HUES48 (cell line): ENCODE results near the gene EIF5AL1.
"Not testable (repeated sequence)": the region's sequence is repeated elsewhere in the genome, so short reads cannot be mapped to it uniquely, and the experiment has no call there.

Experiments
- H3K27ac ChIP-seq: one replicate; pipeline ENCODE4 v1.7.0; 2013; ENCODE audit warnings: low read depth, low read length, inconsistent platforms
- H3K27me3 ChIP-seq: 2 replicates; pipeline ENCODE4 v1.6.1; 2013; ENCODE audit warnings: mild to moderate bottlenecking, low read length; ENCODE audit not compliant: control insufficient read depth, insufficient read depth
- H3K36me3 ChIP-seq: 2 replicates; pipeline ENCODE4 v1.6.1; 2013; ENCODE audit warnings: low read length; ENCODE audit not compliant: control insufficient read depth, insufficient read depth
- H3K4me1 ChIP-seq: 2 replicates; pipeline ENCODE4 v1.6.1; 2013; ENCODE audit warnings: mild to moderate bottlenecking, low read length; ENCODE audit not compliant: control insufficient read depth, insufficient read depth
- H3K4me3 ChIP-seq: 2 replicates; pipeline ENCODE4 v1.5.1; 2013; ENCODE audit warnings: mild to moderate bottlenecking, low read depth, low read length
- H3K9ac ChIP-seq: 2 replicates; pipeline ENCODE4 v1.6.1; 2013; ENCODE audit warnings: mild to moderate bottlenecking, low read depth, low read length, moderate library complexity
- H3K9me3 ChIP-seq: 2 replicates; pipeline ENCODE4 v1.6.1; 2013; ENCODE audit warnings: low read length; ENCODE audit not compliant: control insufficient read depth, insufficient read depth

Gene EIF5AL1

DNA sequence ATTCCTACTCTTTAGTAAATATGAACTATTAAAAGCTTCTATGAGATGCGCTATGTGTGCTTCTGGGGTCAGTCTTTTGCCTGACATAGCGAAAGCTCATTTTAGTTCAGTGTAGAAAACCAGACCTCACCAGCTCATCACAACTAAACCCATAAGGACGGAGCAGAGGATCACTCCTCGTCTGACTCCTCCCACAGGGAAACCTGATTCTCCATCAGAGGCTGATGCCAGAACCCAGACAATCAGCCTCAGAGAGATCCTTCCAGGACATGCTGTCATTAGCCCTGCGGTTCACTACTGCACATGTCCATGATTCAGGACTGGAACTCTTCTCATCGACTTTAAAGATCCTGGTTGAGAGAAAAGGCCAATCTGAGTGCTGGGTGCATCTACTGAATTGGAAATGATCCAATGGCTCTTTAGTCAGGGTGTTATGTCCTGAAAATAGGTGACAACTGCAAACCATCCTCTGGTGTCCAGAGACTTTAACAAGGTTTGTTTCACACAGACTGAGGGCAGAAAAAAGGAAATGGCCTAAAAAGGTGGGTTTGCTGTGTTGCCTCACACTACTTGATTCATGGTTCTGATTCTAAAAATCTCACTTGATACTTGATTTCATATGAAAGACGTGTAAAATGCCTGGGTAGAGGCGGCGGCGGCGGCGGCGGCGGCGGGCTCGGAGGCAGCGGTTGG lies at the start of gene EIF5AL1:
EIF5AL1 (plus strand) TSS at position 643 of the 693 bp plus-strand sequence. CDS start 117 bp downstream, outside the sequence.
- not testable (repeated sequence) for H3K4me3 ChIP-seq, H3K9ac ChIP-seq, H3K27me3 ChIP-seq, H3K36me3 ChIP-seq, H3K9me3 ChIP-seq, H3K4me1 ChIP-seq, H3K27ac ChIP-seq

DNA sequence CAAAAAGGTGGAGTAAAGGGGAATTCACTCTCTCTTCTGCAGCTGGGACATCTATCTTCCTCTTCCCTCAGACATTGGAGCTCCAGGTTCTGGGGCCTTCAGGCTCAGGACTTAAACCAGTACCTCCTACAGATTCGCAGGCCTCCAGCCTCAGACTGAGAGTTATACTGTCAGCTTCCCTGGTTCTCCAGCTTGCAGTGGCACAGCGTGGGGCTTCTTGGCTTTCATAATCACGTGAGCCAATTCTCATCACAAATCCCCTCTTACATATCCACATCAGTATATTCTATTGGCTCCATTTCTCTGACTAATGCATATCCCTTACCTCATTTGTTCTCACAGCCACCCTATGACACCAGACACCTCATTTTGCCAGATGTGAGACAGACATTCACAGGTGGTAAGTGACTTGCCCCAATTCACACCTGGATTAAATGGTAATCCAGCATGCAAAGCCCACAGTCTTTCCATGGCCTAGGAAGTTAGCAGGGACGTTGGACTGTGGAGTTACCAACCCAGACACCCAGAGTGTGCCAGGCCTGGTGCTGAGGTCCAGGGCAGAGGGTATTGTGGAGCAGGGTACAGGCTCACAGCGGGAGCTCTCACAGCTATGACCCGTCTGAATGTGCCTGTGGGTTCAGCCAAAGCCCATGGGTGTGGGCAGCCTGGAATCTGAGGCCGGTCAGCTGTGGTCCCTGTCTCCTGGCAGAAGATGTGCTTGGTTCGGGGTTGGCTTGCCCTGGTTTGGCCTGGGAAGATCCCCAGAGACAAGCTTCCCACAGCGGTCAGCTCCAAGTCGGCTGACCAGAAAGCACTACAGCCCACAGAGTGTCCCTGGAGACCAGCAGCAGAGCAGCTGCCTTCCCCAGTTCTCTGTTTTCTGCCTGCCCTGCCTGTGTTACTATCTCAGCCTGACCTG lies 48.5 kb upstream of the EIF5AL1 start:
- Histone ChIP-seq H3K27ac (no peak overlapping the region), H3K4me1 (no peaks in the 10 kb centered on the region), H3K9me3 (no peaks in the 10 kb centered on the region), H3K4me3 (no peak overlapping the region), H3K36me3 (no peaks in the 10 kb centered on the region), H3K9ac (no peak overlapping the region), H3K27me3 (no peaks in the 10 kb centered on the region)

DNA sequence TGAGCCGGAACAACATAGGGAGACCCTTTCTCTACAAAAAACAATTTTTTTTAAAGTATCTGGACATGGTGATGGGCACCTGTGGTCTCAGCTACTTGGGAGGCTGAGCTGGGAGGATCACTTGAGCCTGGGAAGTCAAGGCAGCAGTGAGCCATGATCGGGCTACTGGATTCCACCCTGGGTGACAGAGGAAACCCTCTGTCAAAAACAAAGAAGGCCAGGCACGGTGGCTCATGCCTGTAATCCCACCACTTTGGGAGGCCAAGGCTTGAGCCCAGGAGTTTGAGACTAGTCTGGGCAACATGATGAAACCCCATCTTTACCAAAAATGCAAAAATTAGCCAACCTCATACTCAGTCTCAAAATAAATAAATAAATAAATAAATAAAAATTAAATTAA lies 47.0 kb upstream of the EIF5AL1 start:
- H3K27ac ChIP-seq: no peak overlapping the region
- no peaks in the 10 kb centered on the region for H3K27me3 ChIP-seq
- no peak overlapping the region for H3K4me3 ChIP-seq
- no peaks in the 10 kb centered on the region for H3K4me1 ChIP-seq
- H3K9me3 ChIP-seq: no peaks in the 10 kb centered on the region
- no peaks in the 10 kb centered on the region for H3K36me3 ChIP-seq
- H3K9ac ChIP-seq: no peak overlapping the region

DNA sequence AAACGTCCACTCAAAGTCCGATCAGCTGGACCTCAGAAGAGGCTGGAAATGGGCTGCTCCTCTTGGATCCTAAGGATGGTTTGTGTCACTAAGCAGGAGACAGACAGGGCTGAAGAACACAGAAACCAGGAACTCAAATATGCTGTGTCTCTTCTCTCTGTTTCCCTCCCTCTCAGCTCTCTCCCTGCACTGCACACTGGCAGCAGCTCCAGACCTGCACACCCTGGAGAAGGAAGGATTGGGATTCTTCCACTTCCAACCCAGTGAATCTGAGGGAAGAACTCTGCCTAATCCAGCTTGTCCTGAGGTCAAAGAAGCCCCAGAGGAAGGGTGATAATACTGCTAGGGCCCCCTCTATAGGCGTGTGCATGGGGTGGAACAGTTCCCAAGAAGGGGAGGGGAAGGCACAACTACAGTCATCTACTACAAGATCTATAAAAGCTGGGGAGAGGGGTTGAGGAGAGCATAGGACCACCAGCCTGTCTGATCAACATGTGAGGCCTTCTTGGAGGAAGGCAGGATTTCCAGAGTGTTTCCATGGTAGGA lies 44.2 kb upstream of the EIF5AL1 start:
- Histone ChIP-seq H3K4me1 (no peaks in the 10 kb centered on the region), H3K4me3 (no peak overlapping the region), H3K9me3 (no peaks in the 10 kb centered on the region), H3K9ac (no peak overlapping the region), H3K27me3 (no peaks in the 10 kb centered on the region; the same call in 1 of the 2 replicates), H3K36me3 (no peaks in the 10 kb centered on the region), H3K27ac (no peak overlapping the region)

DNA sequence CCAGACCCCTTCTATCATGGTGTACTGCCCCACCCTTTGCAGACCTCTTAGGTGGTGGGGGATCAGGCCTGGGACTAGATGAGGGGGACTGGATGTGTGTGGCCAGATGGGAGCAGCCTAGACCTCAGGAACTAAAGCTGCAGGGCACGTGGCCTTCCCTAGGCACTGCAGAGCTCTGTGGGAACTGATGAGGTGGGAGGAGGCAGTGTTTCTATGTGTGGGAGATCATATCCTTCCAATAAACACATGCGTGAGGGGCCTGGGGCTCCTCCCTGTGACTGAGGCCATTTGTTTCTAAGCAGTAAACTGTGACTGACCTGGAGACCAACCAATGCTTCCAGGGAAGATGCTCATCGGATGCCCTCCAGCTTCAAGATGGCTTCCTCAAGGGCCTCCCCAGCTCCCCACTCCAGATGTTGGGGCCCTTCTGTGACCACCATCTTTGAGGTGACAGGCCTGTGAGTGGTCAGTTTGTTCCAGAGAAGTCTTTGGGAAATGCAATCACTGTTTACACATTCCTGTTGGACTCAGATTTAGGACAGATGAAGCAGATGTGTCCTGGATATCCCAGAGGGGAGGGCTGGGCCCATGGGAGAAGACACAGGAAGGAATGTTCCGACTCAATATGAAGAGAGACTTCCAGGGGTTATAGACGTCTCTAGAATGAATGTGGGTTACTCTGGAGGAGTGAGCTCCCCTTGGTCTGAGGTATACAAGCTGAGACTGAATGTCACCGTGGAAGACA lies 43.3 kb upstream of the EIF5AL1 start:
- Histone ChIP-seq H3K4me3 (no peak overlapping the region), H3K9me3 (no peaks in the 10 kb centered on the region), H3K9ac (no peak overlapping the region), H3K36me3 (no peaks in the 10 kb centered on the region), H3K27me3 (no peaks in the 10 kb centered on the region; the same call in 1 of the 2 replicates), H3K4me1 (no peaks in the 10 kb centered on the region), H3K27ac (no peak overlapping the region)

DNA sequence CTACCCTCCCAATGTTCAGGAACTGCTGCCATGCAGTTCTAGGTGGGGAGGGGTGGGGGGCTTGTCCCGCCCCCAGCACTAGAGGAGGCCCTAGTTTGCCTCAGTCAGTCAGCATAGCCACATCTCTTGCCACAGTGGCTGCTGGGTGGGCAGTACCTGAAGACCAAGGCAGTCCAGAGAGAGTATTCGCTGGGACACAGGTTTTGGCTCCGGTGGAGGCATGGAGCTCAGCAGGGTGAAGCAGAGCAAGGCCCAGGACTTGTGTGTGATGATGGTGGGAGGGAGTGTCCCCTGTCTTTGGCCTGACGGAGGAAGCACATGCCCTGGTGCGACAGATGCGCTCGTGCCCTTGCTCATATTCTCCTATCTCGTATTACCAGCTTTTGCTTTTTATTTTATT lies 42.2 kb upstream of the EIF5AL1 start:
- Histone ChIP-seq H3K9ac (no peak overlapping the region), H3K4me3 (no peak overlapping the region), H3K27ac (no peak overlapping the region), H3K4me1 (no peaks in the 10 kb centered on the region), H3K9me3 (no peaks in the 10 kb centered on the region), H3K27me3 (no peaks in the 10 kb centered on the region; the same call in 1 of the 2 replicates), H3K36me3 (no peaks in the 10 kb centered on the region)

DNA sequence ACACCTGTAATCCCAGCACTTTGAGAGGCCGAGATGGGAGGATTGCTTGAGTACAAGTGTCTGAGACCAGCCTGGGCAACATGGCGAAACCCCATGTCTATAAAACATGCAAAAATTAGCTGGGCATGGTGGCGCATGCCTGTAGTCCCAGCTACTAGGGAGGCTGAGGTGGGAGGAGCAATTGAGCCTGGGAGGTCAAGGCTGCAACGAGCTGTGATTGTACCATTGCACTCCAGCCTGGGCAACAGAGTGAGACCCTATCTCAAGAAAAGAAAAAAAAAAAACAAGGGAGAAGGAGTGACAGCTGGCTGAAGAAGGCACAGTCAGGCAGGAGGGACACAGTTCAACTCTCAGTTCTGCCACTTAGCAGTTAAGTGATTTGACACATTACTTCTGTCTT lies 40.6 kb upstream of the EIF5AL1 start:
- H3K9ac ChIP-seq: no peak overlapping the region
- no peaks in the 10 kb centered on the region; the same call in 1 of the 2 replicates for H3K27me3 ChIP-seq
- H3K36me3 ChIP-seq: no peaks in the 10 kb centered on the region
- no peaks in the 10 kb centered on the region for H3K4me1 ChIP-seq
- no peaks in the 10 kb centered on the region for H3K9me3 ChIP-seq
- H3K27ac ChIP-seq: no peak overlapping the region
- H3K4me3 ChIP-seq: no peak overlapping the region

DNA sequence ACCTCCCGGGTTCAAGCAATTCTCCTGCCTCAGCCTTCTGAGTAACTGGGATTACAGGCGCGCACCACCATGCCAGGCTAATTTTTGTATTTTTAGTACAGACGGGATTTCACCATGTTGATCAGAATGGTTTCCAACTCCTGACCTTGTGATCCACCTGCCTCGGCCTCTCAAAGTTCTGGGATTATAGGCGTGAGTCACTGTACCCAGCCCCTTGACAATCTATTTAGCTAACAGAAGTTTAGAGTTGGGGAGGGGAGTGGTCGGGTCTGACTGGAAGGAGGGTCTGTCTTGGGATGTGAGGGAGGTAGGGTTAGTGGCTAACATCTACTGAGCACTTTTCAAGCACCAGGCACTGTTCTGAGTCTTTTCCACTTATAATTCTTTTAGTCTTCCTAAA lies 39.9 kb upstream of the EIF5AL1 start:
- Histone ChIP-seq H3K9me3 (no peaks in the 10 kb centered on the region), H3K9ac (no peak overlapping the region), H3K4me3 (no peak overlapping the region), H3K36me3 (no peaks in the 10 kb centered on the region), H3K27me3 (no peaks in the 10 kb centered on the region; the same call in 1 of the 2 replicates), H3K4me1 (no peaks in the 10 kb centered on the region), H3K27ac (no peak overlapping the region)

DNA sequence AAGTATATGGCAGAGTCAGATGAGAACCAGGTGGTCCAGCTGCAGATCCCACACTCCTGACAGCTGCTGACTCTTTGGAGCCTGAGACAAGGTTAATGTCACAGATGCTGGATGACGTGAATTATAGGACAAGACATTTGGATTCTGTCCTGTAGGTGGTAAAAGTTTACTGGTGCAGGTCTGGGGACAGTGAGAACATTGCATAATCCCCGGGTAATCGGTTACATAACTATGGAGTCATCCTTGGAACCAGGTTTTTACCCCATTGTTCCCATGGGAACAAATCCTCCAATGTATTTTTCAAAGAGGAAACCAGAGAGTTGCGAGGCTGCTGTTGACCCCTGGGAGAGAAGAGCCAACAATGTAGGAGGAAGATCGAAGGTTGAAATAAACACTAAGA lies 39.4 kb upstream of the EIF5AL1 start:
- Histone ChIP-seq H3K4me3 (no peak overlapping the region), H3K27me3 (no peaks in the 10 kb centered on the region; the same call in 1 of the 2 replicates), H3K4me1 (no peaks in the 10 kb centered on the region), H3K27ac (no peak overlapping the region), H3K9ac (no peak overlapping the region), H3K9me3 (no peaks in the 10 kb centered on the region), H3K36me3 (no peaks in the 10 kb centered on the region)

DNA sequence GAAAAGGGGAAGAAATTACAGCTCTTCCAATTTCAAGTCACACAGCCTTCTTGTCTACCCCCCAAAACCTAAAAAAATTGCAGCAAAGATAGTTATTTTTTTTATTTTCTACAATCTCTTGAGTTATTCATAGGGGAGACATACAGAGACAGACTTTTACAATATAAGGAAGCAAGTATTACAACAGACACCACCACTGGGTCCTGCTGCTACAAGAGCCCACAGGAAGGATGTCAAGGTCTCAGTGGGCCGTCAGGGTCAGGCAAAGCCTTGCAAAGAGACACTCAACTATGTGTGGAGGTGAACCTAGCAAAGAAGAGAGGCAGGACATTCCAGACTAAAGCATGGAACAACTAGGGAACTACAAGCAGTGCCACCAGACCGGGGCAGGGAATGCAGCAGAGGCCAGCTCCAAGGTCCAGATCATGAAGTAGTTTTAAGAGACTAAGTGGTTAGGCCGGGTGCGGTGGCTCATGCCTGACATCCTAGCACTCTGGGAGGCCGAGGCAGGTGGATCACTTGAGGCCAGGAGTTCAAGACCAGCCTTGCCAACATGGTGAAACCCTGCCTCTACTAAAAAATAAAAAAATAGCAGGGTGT lies 38.7 kb upstream of the EIF5AL1 start:
- H3K36me3 ChIP-seq: no peaks in the 10 kb centered on the region
- no peak overlapping the region for H3K9ac ChIP-seq
- H3K4me3 ChIP-seq: no peak overlapping the region
- H3K27me3 ChIP-seq: no peaks in the 10 kb centered on the region; the same call in 1 of the 2 replicates
- no peaks in the 10 kb centered on the region for H3K4me1 ChIP-seq
- H3K27ac ChIP-seq: no peak overlapping the region
- H3K9me3 ChIP-seq: no peaks in the 10 kb centered on the region
